Activated CD4-positive, alpha-beta T cell treated with anti-CD3 and anti-CD28 coated beads, Interleukin-2, Interleukin-4, amounts not matched to agents 100 ng/mL and 50 ng/mL, durations not matched to agents 16 hours and 8 hours (primary cell): ENCODE results near the gene PRKRA.
"Not testable (repeated sequence)": the region's sequence is repeated elsewhere in the genome, so short reads cannot be mapped to it uniquely, and the experiment has no call there.

Source experiments
- DNase-seq: peaks from one replicate; pipeline ENCODE4 v3.0.0-alpha.2; 2020; ENCODE audit warnings: low spot score

Gene PRKRA

GRCh38 chr2:178457390-178457886 lies 6.5 kb upstream of the PRKRA start:
- no peak for DNase-seq

GRCh38 chr2:178455947-178456346 lies 5.0 kb upstream of the PRKRA start:
- DNase-seq = no peak

GRCh38 chr2:178452870-178453269 lies 1.9 kb upstream of the PRKRA start:
- DNase-seq = no peak

GRCh38 chr2:178452334-178452733 lies 1.4 kb upstream of the PRKRA start:
- DNase-seq = no peak

- no peak for DNase-seq
Observed at GRCh38 chr2:178450524-178450773, 526 bp downstream of the PRKRA start.

- no peak for DNase-seq
Observed at GRCh38 chr2:178449700-178450523, 1.1 kb downstream of the PRKRA start.

- DNase-seq = no peak
Observed at GRCh38 chr2:178448968-178449661, 1.9 kb downstream of the PRKRA start.

- DNase-seq = no peak
Observed at GRCh38 chr2:178441426-178441825, 9.5 kb downstream of the PRKRA start.

- DNase-seq = no peak
Observed at GRCh38 chr2:178436662-178437061, 14.3 kb downstream of the PRKRA start.

GRCh38 chr2:178429336-178429735 lies 21.6 kb downstream of the PRKRA start:
- DNase-seq = no peak

GRCh38 chr2:178428396-178428806 lies 22.6 kb downstream of the PRKRA start:
- no peak for DNase-seq

- no peak for DNase-seq
Observed at GRCh38 chr2:178427458-178427857, 23.5 kb downstream of the PRKRA start.

GRCh38 chr2:178426388-178426787 lies 24.6 kb downstream of the PRKRA start:
- no peak for DNase-seq

- DNase-seq = no peak
Observed at GRCh38 chr2:178425255-178425827, 25.6 kb downstream of the PRKRA start.

GRCh38 chr2:178423746-178424145 lies 27.2 kb downstream of the PRKRA start:
- DNase-seq = not testable (repeated sequence)

- DNase-seq = no peak
Observed at GRCh38 chr2:178422097-178422496, 28.9 kb downstream of the PRKRA start.

- DNase-seq = no peak
Observed at GRCh38 chr2:178420463-178420999, 30.4 kb downstream of the PRKRA start.

- DNase-seq = no peak
Observed at GRCh38 chr2:178419123-178419522, 31.9 kb downstream of the PRKRA start.

- no peak for DNase-seq
Observed at GRCh38 chr2:178418426-178418825, 32.5 kb downstream of the PRKRA start.

- no peak for DNase-seq
Observed at GRCh38 chr2:178417916-178418315, 33.1 kb downstream of the PRKRA start.

GRCh38 chr2:178415979-178416378 lies 35.0 kb downstream of the PRKRA start:
- no peak for DNase-seq

- peak; percentile 97 for DNase-seq
Observed at GRCh38 chr2:178414266-178415247, 36.4 kb downstream of the PRKRA start.
